Activated CD4-positive, alpha-beta T cell treated with anti-CD3 and anti-CD28 coated beads, Interleukin-2, amount 50 U/mL, for 16 hours (primary cell): ENCODE measurements around the gene THSD4.
A peak's percentile ranks its signal among the peaks of the same experiment; 100 is the strongest.
"Not testable (repeated sequence)": the region's sequence is repeated elsewhere in the genome, so short reads cannot be mapped to it uniquely, and the experiment has no call there.

Source experiments
- DNase-seq: peaks from one replicate; pipeline ENCODE4 v3.0.0-alpha.2; 2020

Gene THSD4

DNA sequence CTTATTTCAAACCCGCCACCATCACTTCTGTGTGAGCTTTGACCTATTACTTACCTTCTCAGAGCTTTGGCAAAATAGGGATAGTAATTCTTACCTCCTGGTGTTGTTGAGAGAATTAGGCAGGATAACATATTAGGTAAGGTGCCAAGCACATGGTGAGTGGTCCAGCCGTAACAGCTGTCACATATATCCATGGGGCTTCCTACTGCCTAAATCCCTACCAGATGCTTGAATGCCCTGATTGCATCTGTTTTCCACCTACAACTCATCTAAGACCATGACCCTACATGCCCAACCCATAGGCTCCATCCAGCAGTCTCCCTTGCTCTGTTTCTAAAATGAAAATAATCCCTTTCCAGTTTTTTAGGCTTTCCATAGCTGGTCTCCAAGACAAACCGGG lies 532.8 kb downstream of the THSD4 start:
- DNase-seq, result no peak

DNA sequence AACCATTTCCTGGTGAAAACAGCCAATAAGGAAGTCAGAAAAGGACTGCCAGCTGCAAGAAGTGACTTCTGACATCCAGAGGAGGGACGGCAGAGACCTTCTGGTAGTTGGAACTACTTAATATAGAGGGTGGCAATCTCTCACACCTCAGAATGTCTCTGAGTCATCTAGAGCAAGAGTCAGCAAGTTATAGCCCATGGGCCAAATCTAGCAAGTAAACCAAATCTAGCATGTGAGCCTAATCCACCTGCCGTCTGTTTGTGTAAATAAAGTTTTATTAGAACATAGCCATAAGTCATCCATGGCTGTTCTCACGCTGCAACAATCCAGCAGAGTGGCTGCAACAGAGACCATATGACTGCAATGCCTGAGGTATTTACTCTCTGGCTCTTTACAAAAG lies 534.6 kb downstream of the THSD4 start:
- DNase-seq, result no peak

DNA sequence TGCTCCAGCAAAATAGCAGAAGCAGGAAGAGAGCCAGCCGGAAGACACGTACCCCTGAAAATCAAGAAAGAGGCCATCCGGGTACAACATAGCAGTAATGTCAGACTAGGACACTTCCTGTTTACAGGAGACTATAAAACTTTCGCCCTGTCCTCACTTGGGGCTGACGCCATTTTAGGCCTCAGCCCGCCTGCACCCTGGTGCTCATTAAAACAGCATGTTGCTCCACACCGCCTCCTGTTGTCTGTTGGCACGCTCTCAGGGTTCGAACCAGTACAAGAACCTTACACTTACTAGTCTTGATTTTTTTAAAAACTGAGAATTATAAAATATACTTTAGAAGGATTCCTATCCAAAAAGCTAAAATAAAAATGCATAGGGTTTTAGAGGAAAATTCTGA lies 535.3 kb downstream of the THSD4 start:
- no peak for DNase-seq

DNA sequence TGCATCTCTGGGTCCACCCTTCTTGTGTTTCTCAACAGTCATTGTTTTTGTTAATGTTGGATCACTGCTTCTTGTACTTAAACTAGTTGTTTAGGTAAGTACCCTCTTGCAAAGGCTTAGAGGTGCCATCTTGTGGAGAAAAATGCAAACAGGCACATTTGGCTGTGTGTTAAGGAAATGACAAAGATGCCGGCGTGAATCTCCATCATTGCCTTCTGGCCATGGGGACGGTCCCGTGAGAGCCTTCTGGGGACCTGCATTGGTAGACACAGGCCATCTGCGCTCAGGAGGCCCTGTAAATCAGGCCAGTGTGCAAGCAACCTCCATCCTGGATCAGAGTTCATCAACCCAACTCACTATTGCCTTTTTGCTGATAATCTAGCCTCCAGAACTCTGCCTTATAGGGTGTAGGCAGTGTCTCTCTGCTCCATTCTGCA lies 536.5 kb downstream of the THSD4 start:
- DNase-seq, result peak; percentile 60

DNA sequence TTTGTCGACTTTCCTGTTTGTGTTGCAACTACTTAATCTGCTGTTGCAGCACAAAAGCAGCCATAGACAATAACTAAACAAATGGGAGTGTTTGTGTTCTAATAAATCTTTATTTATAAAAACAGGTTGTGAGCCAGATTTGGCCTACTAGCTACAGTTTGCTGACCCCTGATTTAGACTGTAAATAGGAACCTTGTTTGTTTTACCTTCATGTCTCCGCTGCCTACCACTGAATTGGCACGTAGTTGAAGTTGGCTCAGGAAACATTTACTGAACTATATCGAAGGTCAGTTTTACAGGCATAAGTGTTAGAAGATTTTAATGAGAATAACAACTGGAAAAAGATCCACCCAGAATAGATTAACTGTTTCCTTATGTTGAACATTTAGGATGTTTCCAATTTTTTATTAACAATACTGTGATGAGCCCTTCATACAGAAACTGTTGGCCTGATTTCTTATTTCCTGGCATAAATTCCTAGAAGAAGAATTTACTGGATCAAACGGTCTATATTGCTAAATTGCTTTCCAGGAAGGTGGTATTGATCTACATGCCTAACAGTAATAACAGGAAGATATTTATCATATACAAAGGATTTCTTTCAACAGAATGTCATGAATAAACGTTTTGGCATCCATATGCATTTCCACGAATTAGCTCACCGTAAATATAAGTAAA lies 538.9 kb downstream of the THSD4 start:
- no peak for DNase-seq

DNA sequence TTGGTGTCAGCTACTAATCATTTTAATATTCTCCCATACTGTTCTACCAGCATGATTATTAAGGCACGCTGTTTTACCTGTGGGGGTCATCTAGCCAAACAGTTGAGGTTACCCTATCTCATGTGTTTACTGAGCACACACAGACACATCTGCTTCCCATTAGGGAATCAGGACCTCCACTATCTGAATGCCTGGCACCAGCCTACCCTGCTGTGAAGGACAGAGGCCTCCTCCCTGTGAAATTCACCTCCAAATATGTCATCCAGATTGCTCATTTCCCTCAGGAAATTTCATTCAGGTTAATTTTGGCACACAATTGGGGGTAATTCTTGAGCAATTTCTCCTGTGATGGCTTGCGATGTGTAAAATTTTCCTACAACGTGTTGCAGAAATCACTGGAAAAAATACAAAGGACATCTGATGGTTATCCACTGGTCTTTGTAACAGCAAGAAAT lies 539.5 kb downstream of the THSD4 start:
- DNase-seq, result no peak

DNA sequence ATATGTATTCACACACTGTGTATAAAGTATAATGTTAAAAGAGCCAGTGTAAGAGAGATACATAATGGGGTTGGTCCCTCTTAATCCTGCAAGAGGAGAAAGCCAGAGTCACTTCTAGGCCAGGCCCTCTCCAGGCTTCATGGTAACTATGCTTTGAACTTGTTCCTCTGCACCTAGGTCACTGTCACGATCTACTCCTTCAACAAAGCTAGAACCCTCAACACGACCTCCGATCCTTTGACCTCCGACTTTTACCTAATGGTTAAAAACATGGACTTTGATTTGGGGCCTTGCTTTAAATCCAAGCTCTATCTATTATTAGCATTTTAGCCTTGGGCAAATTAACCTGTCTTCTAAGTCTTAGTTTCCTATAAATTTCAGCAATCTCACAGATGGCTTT lies 541.2 kb downstream of the THSD4 start:
- DNase-seq, result no peak

DNA sequence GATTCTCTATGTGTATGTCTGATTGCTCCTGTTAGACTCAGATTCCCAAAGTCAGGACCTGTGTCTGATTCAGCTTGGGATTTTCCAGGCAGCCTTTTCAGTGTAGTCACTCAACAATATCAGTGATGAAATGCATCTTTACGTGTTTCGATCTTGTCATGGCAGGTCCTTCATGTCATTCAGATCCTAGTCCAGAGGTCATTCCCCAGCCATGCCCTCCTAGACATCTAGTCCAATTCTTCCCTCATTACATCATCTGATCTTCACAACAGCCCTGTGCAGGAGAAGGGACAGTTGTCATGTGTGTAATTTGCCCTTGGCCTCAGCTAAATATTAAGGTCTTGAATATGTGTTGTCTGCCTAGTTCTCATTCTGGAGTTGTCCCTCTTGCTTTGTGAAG lies 541.9 kb downstream of the THSD4 start:
- no peak for DNase-seq

DNA sequence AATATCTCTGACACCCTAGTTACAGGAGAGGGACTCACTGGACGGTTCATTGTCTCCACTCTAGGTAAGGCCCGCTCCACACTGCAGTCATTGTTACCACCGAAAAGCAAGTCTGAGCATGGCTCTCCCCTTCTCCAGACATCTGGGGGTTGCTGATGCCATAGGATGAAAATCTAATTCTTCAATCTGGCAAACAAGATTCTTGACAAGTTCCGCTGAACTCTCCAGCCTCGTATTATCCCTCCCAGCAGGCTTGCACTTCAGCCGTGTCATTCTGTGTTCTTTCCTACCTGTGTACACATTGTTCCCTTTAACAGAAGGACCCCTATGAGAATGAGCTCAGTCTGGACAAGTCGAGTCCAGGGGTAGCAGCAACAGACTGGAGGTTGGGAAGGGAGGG lies 542.8 kb downstream of the THSD4 start:
- no peak for DNase-seq

DNA sequence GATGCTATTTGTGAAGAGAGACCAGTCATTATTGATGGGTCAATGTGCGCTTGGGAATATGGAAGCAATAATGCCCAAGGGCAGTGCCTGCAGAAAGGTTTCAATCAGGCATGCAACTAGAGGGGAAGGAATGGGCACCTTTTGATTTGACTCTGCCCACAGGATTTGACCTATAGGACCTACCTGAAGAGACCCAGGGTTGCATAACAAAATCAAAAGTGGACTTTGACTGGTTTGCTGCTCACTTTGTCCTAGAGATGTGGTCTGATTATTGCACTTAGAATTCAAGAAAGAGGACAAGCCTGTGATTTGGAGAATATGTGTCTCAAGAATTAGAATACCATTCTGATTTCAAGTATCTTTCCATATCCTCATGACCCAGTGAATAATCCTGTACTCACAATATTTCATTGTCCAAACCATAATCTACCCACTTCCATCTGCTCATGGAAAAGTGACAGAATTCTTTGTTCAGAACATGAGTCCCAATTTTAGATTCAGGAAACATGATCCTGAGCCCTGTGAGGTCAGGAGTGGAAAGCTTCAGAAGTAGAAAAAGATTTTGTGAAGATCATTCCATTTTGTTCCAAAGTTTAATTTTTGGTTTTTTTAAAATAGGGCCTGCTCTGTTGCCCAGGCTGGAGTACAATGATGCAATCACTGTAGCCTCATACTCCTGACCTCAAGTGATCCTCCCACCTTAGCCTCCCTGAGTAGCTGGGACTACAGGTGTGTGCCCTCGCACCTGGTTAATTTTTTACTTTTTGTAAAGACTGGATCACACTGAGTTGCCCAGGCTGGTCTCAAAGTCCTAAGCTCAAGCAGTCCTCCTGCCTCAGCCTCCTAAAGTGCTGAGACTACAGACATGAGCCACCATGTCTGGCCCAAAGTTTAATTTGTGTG lies 543.8 kb downstream of the THSD4 start:
- DNase-seq, result no peak

DNA sequence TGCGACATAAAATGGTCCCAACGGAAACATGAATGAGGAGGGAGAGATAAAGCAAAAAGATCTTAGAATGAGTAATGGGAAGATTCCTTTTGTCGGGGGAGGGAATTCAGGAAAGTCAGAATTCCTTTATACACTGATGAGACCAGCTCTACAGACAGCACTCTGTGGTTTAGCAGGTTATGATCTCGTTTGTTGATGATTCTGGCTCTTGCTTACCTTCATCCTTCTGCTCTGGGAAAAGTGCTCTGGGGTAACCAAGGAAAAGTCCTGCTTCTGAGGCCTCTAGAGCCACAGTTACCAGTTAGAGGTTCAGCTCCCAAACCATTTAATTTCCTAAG lies 544.4 kb downstream of the THSD4 start:
- no peak for DNase-seq

DNA sequence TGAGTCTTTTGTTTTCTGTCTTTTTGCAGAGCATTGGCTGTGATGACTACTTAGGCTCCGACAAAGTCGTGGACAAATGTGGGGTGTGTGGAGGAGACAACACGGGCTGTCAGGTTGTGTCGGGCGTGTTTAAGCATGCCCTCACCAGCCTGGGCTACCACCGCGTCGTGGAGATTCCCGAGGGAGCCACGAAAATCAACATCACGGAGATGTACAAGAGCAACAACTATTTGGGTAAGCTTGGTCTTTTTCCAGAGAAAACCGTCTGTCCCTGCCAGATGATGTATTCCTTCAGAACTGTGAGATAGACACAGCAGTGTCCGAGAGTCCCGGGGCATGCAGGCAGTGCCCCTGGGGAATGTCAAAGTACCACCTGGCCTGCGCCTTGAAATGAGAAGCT lies 545.2 kb downstream of the THSD4 start:
- DNase-seq, result no peak

DNA sequence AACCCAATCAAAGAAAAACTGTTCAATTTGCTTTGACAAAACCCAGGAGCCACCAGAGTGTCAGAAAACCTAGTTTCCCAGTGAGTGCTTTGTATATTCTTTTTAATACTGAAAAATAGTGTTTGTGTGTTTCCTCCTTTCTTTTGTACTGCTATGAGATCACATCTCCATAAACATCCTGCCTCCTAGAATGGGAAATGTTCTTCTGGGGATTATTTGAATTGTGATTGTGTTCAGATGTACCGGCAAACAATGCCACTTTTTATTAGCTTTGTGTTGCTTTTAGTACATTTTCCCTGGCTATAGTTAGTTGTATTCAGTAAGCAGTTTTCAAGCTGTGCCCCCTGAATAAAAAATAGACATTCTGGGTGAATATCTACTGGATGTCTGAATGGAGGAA lies 547.0 kb downstream of the THSD4 start:
- no peak for DNase-seq

DNA sequence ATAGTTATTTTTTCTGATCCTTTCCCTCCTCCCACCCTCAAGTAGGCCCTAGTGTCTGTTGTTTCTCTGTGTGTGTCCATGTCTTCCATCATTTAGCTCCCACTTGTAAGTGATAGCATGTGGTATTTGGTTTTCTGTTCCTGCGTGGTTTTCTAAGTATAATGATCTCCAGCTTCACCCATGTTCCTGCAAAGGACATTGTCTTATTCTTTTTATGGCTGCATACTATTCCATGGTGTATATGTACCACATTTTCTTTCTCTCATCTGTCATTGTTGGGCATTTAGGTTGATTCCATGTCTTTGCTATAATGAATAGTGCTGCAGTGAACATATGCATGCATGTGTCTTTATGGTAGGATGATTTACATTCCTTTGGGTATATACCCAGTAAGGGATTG lies 549.4 kb downstream of the THSD4 start:
- no peak for DNase-seq

DNA sequence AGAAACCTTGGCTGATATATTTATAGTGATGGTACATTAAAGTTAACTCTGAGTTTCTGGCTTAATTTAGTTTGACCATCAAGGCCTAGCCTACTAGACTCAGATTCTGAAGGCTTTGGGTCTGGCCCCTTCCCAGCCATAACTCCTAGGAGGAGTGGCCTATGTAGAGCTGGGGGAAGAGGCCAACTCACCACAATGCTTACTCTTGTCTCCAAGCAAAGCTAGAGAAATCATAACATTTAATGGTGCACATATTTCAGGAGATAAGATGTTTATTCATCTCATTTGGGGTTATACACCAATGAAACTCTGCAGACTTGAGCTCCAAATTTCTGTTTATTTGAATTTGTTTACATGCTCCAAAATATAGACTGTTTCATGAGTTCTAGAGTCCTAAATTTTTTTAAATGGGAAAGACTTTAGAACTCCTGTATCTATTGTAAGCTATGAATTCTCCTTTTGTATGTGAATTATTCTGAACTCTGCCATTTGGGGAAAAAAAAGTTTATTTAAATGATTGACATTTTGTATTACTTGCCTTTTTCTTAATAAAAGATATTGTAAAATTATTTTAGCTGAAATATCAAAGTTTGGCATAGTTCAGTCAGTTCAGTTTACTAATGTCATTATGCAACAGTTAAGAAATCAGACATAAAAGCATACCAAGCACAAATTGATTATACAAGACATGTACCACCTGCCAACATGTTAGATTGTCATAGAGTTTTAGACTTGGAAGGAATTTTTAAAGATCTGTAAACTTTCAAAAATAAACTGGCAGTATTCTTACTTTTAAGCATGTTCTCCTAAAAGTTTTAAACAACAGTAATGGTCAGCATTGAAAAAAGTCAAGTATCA lies 551.7 kb downstream of the THSD4 start:
- DNase-seq, result no peak

DNA sequence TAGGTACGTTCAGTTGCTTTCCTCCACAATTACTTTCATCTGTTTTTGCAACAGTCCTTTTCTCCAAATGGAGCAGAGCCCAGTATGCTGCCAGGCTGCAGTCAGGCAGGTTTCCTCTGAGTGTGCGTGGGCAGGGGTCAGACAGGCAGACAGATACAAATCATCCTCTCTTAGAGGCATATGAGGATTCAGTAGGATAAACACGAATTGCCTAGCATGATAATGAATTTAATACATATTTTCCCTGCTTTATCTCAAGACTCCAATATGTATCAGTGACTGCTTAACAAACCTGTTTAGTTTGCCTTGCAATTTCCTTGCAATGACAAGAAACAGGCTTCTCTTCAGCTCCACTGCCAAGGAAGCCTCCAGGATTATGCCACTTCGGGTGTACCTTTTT lies 554.4 kb downstream of the THSD4 start:
- DNase-seq, result no peak

DNA sequence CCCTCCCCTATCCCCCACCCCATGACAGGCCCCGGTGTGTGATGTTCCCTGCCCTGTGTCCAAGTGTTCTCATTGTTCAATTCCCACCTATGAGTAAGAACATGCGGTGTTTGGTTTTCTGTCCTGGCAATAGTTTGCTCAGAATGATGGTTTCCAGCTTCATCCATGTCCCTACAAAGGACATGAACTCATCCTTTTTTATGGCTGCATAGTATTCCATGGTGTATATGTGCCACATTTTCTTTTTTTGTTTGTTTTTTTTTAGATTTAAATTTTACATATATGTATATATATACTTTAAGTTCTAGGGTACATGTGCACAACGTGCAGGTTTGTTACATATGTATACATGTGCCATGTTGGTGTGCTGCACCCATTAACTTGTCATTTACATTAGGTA lies 555.0 kb downstream of the THSD4 start:
- DNase-seq, result not testable (repeated sequence)

DNA sequence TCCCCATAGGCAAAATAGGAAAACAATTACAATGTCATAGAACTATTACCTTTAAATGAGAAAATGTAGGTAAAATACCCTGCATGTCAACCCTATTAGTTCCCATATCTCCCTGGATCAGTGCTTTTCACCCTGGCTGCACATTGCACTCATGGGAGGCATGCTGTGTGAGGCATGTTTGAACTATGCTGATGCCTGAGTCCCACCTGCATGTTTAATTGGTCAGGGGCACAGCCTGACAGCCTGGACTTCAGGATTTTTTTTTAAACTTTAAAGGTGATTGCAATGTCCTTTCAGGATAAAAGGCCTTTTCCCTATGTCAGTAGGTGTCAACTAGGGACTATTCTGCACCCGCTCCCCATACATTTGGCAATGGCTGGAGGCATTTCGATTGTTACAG lies 559.1 kb downstream of the THSD4 start:
- no peak for DNase-seq

DNA sequence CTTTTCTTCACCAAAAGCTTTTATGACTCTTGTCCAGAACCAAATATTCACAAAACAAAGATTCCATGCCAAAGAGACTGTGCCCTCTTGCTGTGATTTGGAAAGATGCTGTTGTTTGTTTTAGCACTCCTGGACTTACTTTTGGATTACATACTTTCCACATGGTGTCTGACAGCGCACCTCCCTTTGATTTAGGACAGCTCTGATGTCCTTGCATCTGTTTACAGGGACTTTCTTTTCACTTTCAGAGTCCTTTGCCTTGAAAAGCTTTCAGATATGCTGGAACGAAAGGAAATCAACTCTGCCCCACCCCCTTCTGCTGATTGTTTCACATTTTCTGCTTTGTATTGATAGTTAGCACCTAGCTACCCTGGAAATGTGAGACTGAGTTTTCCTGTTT lies 562.1 kb downstream of the THSD4 start:
- DNase-seq, result peak; percentile 44

DNA sequence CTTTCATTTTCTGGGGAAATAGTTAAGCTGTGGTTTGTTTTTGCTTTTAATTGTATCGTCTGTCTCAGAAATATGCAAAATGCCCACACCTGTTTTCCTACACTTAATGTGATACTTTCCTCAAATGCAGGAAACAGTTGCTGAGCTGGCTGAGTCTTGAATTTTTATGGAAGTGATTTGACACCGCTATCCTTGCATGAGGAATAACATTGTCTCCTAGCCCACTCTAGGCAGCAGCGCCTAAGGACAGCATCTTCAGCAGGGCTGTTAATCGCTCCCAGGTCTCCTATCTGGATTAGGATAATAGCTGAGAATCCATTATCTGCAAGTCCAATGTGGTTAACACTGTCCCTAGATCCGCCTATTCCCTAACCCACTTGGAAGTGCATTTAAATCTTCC lies 562.5 kb downstream of the THSD4 start:
- DNase-seq, result no peak

DNA sequence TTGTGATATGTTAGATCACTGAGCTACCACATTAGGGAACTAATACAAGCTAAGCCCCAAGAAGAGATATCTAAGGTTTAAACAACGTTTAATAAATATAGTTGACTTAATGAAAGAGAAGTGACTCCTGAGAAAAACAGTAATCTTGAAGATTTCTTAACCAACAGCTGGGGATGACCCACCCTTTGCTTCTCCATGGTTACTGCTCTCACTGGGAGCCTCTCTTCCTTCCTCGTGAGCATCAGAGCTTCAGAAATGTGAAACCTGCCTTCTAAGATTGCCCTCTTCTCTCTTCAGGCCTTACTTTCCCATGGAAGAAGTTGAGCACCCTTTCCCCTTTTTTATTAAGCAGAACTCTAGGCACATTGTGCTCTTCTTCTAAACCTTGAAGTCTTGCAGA lies 562.9 kb downstream of the THSD4 start:
- DNase-seq, result no peak

DNA sequence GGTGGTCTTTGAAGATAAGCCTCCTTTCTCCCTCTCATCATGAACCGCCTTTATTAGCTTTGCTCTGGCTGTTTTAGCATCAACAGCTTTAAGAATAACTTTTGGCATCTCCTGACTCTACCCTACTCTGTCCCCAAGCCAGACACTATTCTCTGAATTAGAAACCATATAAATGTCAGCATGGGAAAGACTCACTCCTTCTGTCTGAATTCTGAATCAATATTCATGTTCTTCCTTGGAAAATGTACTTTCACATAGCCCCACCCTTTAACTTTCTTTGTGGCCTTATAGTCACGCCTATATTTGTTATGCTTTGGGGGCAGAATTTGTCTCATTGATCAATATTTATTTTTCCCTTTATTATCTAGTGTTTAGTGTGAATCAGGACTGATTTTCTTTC lies 563.3 kb downstream of the THSD4 start:
- no peak for DNase-seq

DNA sequence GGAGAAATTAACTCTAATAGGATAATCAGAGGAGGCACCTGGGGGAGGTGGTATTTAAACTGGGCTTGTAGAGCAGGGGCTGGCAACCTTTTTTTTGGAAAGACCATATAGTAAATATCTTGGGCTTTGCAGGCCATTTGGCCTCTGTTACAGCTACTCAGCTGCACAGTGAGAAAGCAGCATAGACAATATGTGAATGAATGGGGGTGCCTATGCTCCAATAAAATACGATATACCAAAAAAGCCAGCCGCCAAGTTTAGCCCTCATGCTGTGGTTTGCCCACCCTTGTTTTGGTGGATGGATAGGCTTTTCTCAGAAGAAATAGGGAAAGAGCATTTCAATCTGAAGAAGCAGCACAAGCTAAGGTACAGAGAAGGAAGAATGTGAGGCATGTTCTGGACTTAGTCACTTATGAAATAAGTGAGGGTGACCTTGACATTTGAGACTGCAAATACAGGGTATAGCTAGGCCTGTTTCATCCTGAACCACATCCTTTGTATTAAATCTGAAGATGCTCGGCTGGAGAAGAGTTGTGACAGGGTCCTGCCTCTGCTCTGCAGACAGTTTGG lies 564.0 kb downstream of the THSD4 start:
- no peak for DNase-seq
